Measurements from ENCODE around the gene DOCK9. TPM values are rescaled to one million over a fixed set of nuclear protein-coding genes. Genes with fewer than 3 reads are reported as not detected.

DOCK9 gene
- total and polyA plus RNA-seq, 2 experiments from 2014 or later, result 8.5 to 57.7 TPM

DNA sequence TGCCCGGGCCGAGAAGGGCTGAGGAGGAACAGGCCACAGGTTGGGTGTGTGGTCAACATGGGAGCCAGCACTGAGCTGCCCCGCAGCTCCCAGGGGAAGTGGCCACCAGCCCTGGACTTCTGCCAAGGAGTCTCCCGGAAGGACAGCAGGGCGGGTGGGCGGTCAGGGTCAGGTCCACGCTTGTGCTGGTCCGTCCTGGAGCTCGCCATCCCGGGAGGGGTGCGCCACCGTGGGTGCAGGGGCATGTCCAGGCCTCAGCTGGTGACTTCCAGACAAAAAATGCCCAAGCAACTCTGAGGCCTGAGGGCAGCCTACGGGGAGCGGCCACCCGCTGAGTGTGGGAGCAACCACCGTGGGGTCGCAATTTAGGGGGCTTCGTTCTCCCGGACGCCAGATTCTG is 203.9 kb downstream of the DOCK9 start:
- no peak for ATAC-seq
- H3K36me3 Mint-ChIP-seq (ENCODE audit: low read depth), result no peaks in the 10 kb centered on the region

More for the DNA sequence above, 203.9 kb downstream of the DOCK9 start:
- H2AFZ ChIP-seq, result no peak overlapping the region
- no peak overlapping the region for H3K4me2 ChIP-seq
- Mint-ChIP-seq H3K27me3 (ENCODE audit: insufficient read depth, low read depth, poor library complexity) (peaks cover 4% of the 10 kb centered on the region), H3K27ac (no peak overlapping the region), H3K4me3 (no peak overlapping the region), H3K9me3 (no peaks in the 10 kb centered on the region), H3K4me1 (peaks cover 9% of the 10 kb centered on the region; the same call in 2 of the 3 replicates)
- TF ChIP-seq CREB1 (CRISPR knock-in tag; IDR thresholded peaks at IDR 0.05; ENCODE audit: low read depth) (no peak), JUNB (IDR thresholded peaks at IDR 0.05; ENCODE audit: unreplicated experiment) (no peak), NANOG (IDR thresholded peaks at IDR 0.05; ENCODE audit: borderline replicate concordance) (no peak), ZNF114 (CRISPR knock-in tag; IDR thresholded peaks at IDR 0.05) (no peak), POLR2AphosphoS5 (IDR thresholded peaks at IDR 0.05; ENCODE audit: low read depth) (no peak), ZNF462 (CRISPR knock-in tag; IDR thresholded peaks at IDR 0.05) (no peak), EZH2 (IDR thresholded peaks at IDR 0.05; ENCODE audit: low read depth, unreplicated experiment) (no peak), EZH2phosphoT487 (IDR thresholded peaks at IDR 0.05; ENCODE audit: unreplicated experiment) (no peak), STAT1 (IDR thresholded peaks at IDR 0.05; ENCODE audit: unreplicated experiment) (no peak), ZNF331 (CRISPR knock-in tag; IDR thresholded peaks at IDR 0.05; ENCODE audit: low read depth) (no peak)
- TF ChIP-seq, protein P1, sequence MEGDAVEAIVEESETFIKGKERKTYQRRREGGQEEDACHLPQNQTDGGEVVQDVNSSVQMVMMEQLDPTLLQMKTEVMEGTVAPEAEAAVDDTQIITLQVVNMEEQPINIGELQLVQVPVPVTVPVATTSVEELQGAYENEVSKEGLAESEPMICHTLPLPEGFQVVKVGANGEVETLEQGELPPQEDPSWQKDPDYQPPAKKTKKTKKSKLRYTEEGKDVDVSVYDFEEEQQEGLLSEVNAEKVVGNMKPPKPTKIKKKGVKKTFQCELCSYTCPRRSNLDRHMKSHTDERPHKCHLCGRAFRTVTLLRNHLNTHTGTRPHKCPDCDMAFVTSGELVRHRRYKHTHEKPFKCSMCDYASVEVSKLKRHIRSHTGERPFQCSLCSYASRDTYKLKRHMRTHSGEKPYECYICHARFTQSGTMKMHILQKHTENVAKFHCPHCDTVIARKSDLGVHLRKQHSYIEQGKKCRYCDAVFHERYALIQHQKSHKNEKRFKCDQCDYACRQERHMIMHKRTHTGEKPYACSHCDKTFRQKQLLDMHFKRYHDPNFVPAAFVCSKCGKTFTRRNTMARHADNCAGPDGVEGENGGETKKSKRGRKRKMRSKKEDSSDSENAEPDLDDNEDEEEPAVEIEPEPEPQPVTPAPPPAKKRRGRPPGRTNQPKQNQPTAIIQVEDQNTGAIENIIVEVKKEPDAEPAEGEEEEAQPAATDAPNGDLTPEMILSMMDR (conservative IDR thresholded peaks at IDR 0.05; ENCODE audit: low read depth in 2 of 2), result no peak
- TF ChIP-seq, protein P2, sequence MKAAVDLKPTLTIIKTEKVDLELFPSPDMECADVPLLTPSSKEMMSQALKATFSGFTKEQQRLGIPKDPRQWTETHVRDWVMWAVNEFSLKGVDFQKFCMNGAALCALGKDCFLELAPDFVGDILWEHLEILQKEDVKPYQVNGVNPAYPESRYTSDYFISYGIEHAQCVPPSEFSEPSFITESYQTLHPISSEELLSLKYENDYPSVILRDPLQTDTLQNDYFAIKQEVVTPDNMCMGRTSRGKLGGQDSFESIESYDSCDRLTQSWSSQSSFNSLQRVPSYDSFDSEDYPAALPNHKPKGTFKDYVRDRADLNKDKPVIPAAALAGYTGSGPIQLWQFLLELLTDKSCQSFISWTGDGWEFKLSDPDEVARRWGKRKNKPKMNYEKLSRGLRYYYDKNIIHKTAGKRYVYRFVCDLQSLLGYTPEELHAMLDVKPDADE (IDR thresholded peaks at IDR 0.05), result no peak
- TF ChIP-seq, protein P3, sequence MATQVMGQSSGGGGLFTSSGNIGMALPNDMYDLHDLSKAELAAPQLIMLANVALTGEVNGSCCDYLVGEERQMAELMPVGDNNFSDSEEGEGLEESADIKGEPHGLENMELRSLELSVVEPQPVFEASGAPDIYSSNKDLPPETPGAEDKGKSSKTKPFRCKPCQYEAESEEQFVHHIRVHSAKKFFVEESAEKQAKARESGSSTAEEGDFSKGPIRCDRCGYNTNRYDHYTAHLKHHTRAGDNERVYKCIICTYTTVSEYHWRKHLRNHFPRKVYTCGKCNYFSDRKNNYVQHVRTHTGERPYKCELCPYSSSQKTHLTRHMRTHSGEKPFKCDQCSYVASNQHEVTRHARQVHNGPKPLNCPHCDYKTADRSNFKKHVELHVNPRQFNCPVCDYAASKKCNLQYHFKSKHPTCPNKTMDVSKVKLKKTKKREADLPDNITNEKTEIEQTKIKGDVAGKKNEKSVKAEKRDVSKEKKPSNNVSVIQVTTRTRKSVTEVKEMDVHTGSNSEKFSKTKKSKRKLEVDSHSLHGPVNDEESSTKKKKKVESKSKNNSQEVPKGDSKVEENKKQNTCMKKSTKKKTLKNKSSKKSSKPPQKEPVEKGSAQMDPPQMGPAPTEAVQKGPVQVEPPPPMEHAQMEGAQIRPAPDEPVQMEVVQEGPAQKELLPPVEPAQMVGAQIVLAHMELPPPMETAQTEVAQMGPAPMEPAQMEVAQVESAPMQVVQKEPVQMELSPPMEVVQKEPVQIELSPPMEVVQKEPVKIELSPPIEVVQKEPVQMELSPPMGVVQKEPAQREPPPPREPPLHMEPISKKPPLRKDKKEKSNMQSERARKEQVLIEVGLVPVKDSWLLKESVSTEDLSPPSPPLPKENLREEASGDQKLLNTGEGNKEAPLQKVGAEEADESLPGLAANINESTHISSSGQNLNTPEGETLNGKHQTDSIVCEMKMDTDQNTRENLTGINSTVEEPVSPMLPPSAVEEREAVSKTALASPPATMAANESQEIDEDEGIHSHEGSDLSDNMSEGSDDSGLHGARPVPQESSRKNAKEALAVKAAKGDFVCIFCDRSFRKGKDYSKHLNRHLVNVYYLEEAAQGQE (IDR thresholded peaks at IDR 0.05; ENCODE audit: unreplicated experiment), result no peak
- no peaks in the 10 kb centered on the region for H3F3A ChIP-seq (replicated peaks; ENCODE audit: low read depth)
- H3K27ac ChIP-seq (ENCODE audit: low read depth), result no peak overlapping the region
- H3K9me2 ChIP-seq (ENCODE audit: insufficient read depth), result peaks cover 6% of the 10 kb centered on the region; the same call in 1 of the 2 replicates
- H3K36me3 ChIP-seq (ENCODE audit: insufficient read depth), result no peaks in the 10 kb centered on the region
- H3K4me3 ChIP-seq, result no peak overlapping the region
- no peak for DNase-seq (ENCODE audit: low spot score)
- H3K79me2 ChIP-seq (replicated peaks; ENCODE audit: insufficient read depth), result no peaks in the 10 kb centered on the region
- H3K4me1 ChIP-seq (ENCODE audit: insufficient read depth), result peaks cover 6% of the 10 kb centered on the region
- no peaks in the 10 kb centered on the region for H4K20me1 ChIP-seq (replicated peaks; ENCODE audit: insufficient read depth)
- H3K27me3 ChIP-seq (ENCODE audit: insufficient read depth), result no peaks in the 10 kb centered on the region
